ENCODE measurements around the gene ATP1A1. TPM values are rescaled to one million over a fixed set of nuclear protein-coding genes. Genes with fewer than 3 reads are reported as not detected.

The ATP1A1 gene
- total RNA-seq, 1 donor, result 122 TPM

DNA sequence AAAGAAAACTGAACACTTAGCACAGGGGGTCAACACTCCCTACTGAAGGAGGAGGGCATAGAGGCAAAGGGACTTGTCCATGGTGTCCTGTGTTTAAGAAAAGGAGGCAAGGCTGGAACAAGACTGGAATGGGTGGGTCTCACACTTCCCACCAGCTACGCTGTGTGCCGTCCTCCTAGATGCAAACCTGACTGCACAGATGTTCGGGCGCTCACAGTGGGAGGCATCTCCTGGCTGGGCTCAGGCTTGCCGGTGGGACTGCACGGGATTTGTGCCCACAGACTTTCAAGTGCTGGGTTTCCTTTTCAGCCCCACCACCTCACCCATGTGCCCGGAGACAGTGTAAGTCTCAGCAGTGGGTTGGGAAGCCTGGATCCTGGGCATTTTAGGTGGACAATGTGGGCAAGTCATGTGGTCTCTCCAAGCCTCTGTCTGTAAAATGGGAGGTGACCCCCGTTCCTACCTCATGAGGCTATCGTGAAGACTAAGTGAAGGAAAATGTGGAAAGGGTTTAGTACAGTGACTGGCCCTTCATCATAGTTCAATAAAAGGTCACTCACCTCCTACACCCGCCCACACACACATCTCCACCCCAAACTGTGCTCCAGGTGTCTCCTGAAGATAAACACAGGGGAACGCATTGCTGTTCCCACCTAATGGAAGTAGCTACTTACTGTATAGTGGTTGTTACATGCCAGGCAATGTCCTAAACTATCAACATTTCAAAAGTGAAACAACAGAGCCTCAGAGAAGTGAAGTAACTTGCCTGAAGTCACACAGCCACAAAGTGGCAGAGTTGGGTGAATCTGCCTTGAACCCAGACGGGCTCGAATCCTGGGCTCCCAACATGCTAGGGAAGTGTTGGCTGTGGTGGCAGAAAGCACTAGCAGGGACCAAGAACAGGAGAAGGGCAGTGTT is 36.0 kb downstream of the ATP1A1 start:
- no peak overlapping the region for H3K4me2 ChIP-seq (ENCODE audit: insufficient read depth, low read length)
- H4K20me1 ChIP-seq (ENCODE audit: insufficient read depth, low read length), result no peaks in the 10 kb centered on the region
- TF ChIP-seq, protein P1, sequence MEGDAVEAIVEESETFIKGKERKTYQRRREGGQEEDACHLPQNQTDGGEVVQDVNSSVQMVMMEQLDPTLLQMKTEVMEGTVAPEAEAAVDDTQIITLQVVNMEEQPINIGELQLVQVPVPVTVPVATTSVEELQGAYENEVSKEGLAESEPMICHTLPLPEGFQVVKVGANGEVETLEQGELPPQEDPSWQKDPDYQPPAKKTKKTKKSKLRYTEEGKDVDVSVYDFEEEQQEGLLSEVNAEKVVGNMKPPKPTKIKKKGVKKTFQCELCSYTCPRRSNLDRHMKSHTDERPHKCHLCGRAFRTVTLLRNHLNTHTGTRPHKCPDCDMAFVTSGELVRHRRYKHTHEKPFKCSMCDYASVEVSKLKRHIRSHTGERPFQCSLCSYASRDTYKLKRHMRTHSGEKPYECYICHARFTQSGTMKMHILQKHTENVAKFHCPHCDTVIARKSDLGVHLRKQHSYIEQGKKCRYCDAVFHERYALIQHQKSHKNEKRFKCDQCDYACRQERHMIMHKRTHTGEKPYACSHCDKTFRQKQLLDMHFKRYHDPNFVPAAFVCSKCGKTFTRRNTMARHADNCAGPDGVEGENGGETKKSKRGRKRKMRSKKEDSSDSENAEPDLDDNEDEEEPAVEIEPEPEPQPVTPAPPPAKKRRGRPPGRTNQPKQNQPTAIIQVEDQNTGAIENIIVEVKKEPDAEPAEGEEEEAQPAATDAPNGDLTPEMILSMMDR (IDR thresholded peaks at IDR 0.05; ENCODE audit: extremely low read depth, low read depth, low read length), result no peak
- DNase-seq (ENCODE audit: insufficient read length, low spot score, missing footprints), result no peak
- H2AFZ ChIP-seq (ENCODE audit: low read length), result no peak overlapping the region
- H3K27me3 ChIP-seq (ENCODE audit: insufficient read depth, low read length), result no peaks in the 10 kb centered on the region
- no peaks in the 10 kb centered on the region for H3K9me3 ChIP-seq (ENCODE audit: low read depth, low read length)
- no peak overlapping the region for H3K4me3 ChIP-seq (ENCODE audit: insufficient read depth, low read length)
- peaks cover 11% of the 10 kb centered on the region for H3K4me1 ChIP-seq (ENCODE audit: insufficient read depth, low read length)
- H3K27ac ChIP-seq (ENCODE audit: low read depth, low read length), result no peak overlapping the region
- H3K79me2 ChIP-seq (ENCODE audit: insufficient read depth, low read length), result no peaks in the 10 kb centered on the region
- H3K36me3 ChIP-seq (ENCODE audit: insufficient read depth, low read length), result peaks cover 35% of the 10 kb centered on the region

DNA sequence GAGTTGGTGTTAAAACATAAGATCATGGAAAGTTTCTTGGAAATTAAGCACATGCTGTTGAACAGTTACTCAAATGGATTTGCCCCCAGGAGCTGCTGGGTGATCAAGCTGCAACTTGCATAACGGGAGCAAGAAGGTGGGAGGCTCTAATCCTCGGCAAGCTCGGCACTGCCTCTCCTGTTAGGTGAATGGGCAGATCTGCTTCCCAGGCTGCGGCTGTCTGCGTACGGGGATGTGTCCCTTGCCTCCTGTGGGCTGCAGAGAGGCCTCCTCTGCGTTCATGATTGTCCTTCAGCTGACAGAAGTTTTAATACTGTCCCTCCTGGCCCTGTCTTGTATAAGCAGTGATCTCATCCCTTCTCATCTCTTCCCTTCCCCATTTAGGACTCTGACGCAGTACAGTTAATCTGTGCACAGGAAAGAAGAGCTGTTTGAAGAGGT is 36.7 kb downstream of the ATP1A1 start:
- TF ChIP-seq, protein P1 (IDR thresholded peaks at IDR 0.05; ENCODE audit: extremely low read depth, low read depth, low read length), result no peak
- no peak overlapping the region for H2AFZ ChIP-seq (ENCODE audit: low read length)
- H3K79me2 ChIP-seq (ENCODE audit: insufficient read depth, low read length), result no peaks in the 10 kb centered on the region
- peaks cover 28% of the 10 kb centered on the region for H3K36me3 ChIP-seq (ENCODE audit: insufficient read depth, low read length)
- no peaks in the 10 kb centered on the region for H3K27me3 ChIP-seq (ENCODE audit: insufficient read depth, low read length)
- peaks cover 11% of the 10 kb centered on the region for H3K4me1 ChIP-seq (ENCODE audit: insufficient read depth, low read length)
- H3K27ac ChIP-seq (ENCODE audit: low read depth, low read length), result no peak overlapping the region
- no peak overlapping the region for H3K4me2 ChIP-seq (ENCODE audit: insufficient read depth, low read length)
- no peak for DNase-seq (ENCODE audit: insufficient read length, low spot score, missing footprints)
- H3K4me3 ChIP-seq (ENCODE audit: insufficient read depth, low read length), result no peak overlapping the region
- H3K9me3 ChIP-seq (ENCODE audit: low read depth, low read length), result no peaks in the 10 kb centered on the region
- no peaks in the 10 kb centered on the region for H4K20me1 ChIP-seq (ENCODE audit: insufficient read depth, low read length)

DNA sequence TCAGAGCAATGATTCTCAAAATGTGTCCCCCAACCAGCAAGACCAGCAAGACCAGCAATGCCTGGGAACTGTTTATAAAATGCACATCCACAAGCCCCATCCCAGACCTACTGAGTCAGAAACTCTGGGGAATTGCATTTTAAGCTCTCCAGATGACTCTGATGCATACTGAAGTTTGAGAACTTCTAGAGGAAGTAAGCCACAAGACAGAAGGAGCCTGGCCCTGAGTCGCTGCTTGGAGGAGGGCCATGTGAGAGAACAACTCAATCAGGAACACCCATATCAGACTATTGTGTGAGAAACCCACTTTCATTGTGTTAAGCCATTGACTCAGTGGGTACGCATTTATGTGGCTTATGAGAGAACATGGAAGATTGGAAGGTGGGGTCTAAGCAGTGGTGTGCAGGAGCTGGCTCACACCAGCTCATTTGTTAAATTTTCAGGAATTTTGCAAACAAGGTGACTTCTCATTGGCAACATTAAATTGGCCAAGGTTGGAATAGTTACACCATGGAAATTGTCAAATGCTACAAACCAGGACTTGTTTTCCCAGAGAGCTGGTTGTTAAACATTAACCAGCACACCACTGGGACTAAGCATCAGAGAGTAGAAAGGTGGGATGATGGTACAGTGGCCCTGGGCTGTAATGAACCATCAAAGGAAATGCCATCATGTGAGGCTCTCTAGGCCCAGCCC is 38.9 kb downstream of the ATP1A1 start:
- no peaks in the 10 kb centered on the region for H3K79me2 ChIP-seq (ENCODE audit: insufficient read depth, low read length)
- TF ChIP-seq, protein P1 (IDR thresholded peaks at IDR 0.05; ENCODE audit: extremely low read depth, low read depth, low read length), result no peak
- no peaks in the 10 kb centered on the region for H3K9me3 ChIP-seq (ENCODE audit: low read depth, low read length)
- peak overlapping the region; percentile 55 for H3K27ac ChIP-seq (ENCODE audit: low read depth, low read length)
- no peaks in the 10 kb centered on the region for H4K20me1 ChIP-seq (ENCODE audit: insufficient read depth, low read length)
- H3K4me2 ChIP-seq (ENCODE audit: insufficient read depth, low read length), result no peak overlapping the region
- no peak for DNase-seq (ENCODE audit: insufficient read length, low spot score, missing footprints)
- H3K4me3 ChIP-seq (ENCODE audit: insufficient read depth, low read length), result no peak overlapping the region
- peak overlapping the region; percentile 44 for H2AFZ ChIP-seq (ENCODE audit: low read length)
- no peaks in the 10 kb centered on the region for H3K27me3 ChIP-seq (ENCODE audit: insufficient read depth, low read length)
- peaks cover 10% of the 10 kb centered on the region for H3K36me3 ChIP-seq (ENCODE audit: insufficient read depth, low read length)
- peaks cover 11% of the 10 kb centered on the region for H3K4me1 ChIP-seq (ENCODE audit: insufficient read depth, low read length)

DNA sequence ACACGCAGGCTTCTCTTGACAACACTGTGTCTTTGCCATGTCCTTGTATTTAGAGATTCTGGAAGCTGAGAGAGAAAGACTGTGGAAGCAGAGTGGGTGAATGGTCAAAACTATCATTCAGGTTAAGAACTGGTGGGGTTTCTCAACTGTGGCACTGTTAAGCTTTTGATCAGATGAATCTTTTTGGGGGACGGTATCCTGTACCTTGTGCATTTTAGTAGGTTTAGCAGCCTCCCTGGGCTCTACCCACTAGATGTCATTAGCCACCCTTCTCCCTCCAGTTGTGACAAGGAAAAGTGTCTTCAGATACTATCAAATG is 39.4 kb downstream of the ATP1A1 start:
- TF ChIP-seq, protein P1 (IDR thresholded peaks at IDR 0.05; ENCODE audit: extremely low read depth, low read depth, low read length), result no peak
- no peaks in the 10 kb centered on the region for H4K20me1 ChIP-seq (ENCODE audit: insufficient read depth, low read length)
- no peak for DNase-seq (ENCODE audit: insufficient read length, low spot score, missing footprints)
- no peaks in the 10 kb centered on the region for H3K9me3 ChIP-seq (ENCODE audit: low read depth, low read length)
- H3K36me3 ChIP-seq (ENCODE audit: insufficient read depth, low read length), result peaks cover 7% of the 10 kb centered on the region
- H3K27me3 ChIP-seq (ENCODE audit: insufficient read depth, low read length), result no peaks in the 10 kb centered on the region
- peaks cover 1% of the 10 kb centered on the region for H3K79me2 ChIP-seq (ENCODE audit: insufficient read depth, low read length)
- H3K4me3 ChIP-seq (ENCODE audit: insufficient read depth, low read length), result no peak overlapping the region
- peak overlapping the region; percentile 55 for H3K27ac ChIP-seq (ENCODE audit: low read depth, low read length)
- peaks cover 12% of the 10 kb centered on the region for H3K4me1 ChIP-seq (ENCODE audit: insufficient read depth, low read length)
- H2AFZ ChIP-seq (ENCODE audit: low read length), result no peak overlapping the region
- no peak overlapping the region for H3K4me2 ChIP-seq (ENCODE audit: insufficient read depth, low read length)

All from osteoblast (primary cell).